Suprapubic skin (tissue), 4 donors: ENCODE results near the gene SYNE2.

Experiments
- CTCF ChIP-seq, 2 donors: fragments of 200-600 bp in 1 of 2; fragments of 450-650 bp in 1 of 2; sonication (generic) in 1 of 2; IDR thresholded peaks; one replicate each; pipeline ENCODE4 v1.5.1; 2016 to 2019; ENCODE audit warnings: antibody characterized with exemption in 2 of 2, mild to moderate bottlenecking in 1 of 2, moderate library complexity in 1 of 2
- EP300 ChIP-seq: sonication (generic); formaldehyde crosslinking; IDR thresholded peaks from one replicate; pipeline ENCODE4 v1.6.1; 2017; ENCODE audit warnings: antibody characterized with exemption
- POLR2A ChIP-seq, 2 donors: fragments of 450-650 bp; IDR thresholded peaks; one replicate each; pipeline ENCODE4 v1.6.1; 2017; ENCODE audit warnings: antibody characterized with exemption in 2 of 2, mild to moderate bottlenecking in 2 of 2, moderate library complexity in 2 of 2
- POLR2AphosphoS5 ChIP-seq, 3 donors: sonication (generic); formaldehyde crosslinking; IDR thresholded peaks; one replicate each; pipeline ENCODE4 v1.6.1; 2017; ENCODE audit warnings: antibody characterized with exemption in 3 of 3

- no peak for TF ChIP-seq CTCF (IDR thresholded peaks at IDR 0.05)
- no peak for TF ChIP-seq POLR2A (IDR thresholded peaks at IDR 0.05)
- no peak for TF ChIP-seq EP300
- no peak for TF ChIP-seq POLR2AphosphoS5 (IDR thresholded peaks at IDR 0.05)
Measured at GRCh38 chr14:64201921-64202545, 349.2 kb downstream of the SYNE2 start.
